ENCODE measurements around the gene FARP2. TPM values are rescaled to one million over a fixed set of nuclear protein-coding genes. Genes with fewer than 3 reads are reported as not detected.
"Not testable (repeated sequence)": the region's sequence is repeated elsewhere in the genome, so short reads cannot be mapped to it uniquely, and the experiment has no call there.

FARP2 gene
- total RNA-seq, 1 experiment from 2014 or later: 29.9 TPM

GRCh38 chr2:241445426-241445825, 89.3 kb downstream of the FARP2 start:
- no peaks in the 10 kb centered on the region for H3K9me3 ChIP-seq (ENCODE audit: low read length)
- H3K9me2 ChIP-seq (replicated peaks; ENCODE audit: low read length): no peaks in the 10 kb centered on the region
- no peak overlapping the region for H3K4me3 ChIP-seq (ENCODE audit: low read length)
- H4K20me1 ChIP-seq (ENCODE audit: low read length): peaks cover 4% of the 10 kb centered on the region; the same call in 1 of the 2 replicates
- BruUV-seq (replicated peaks): no TSS peak
- DNase-seq: no peak
- H2AFZ ChIP-seq (ENCODE audit: low read length): no peak overlapping the region
- intact Hi-C loops (cut with micrococcal nuclease): no loop called here
- no peak overlapping the region for H3K4me2 ChIP-seq (ENCODE audit: low read length)
- H3K27me3 ChIP-seq (ENCODE audit: low read length): no peaks in the 10 kb centered on the region
- no peak overlapping the region for H3K27ac ChIP-seq (ENCODE audit: low read length)
- no peak for ATAC-seq
- H3K4me1 ChIP-seq (ENCODE audit: insufficient read depth, low read length): no peaks in the 10 kb centered on the region; the same call in 1 of the 2 replicates
- ChIA-PET CTCF (no interaction called here), POLR2A (ENCODE audit: unreplicated experiment) (no interaction called here)
- H3K79me2 ChIP-seq (ENCODE audit: low read length): no peaks in the 10 kb centered on the region
- H3K9ac ChIP-seq (ENCODE audit: low read length): no peak overlapping the region
- peaks cover 5% of the 10 kb centered on the region; the same call in 1 of the 2 replicates for H3K36me3 ChIP-seq (ENCODE audit: low read depth, low read length)
- H3F3A ChIP-seq (ENCODE audit: low read length, unreplicated experiment): no peaks in the 10 kb centered on the region
- TF ChIP-seq EZH2 (IDR thresholded peaks at IDR 0.05; ENCODE audit: low read length, unreplicated experiment) (no peak), CTCF (conservative IDR thresholded peaks at IDR 0.05; ENCODE audit: low read depth, low read length) (no peak), EZH2phosphoT487 (IDR thresholded peaks at IDR 0.05; ENCODE audit: borderline replicate concordance, low read length) (no peak)

GRCh38 chr2:241450092-241450491, 94.0 kb downstream of the FARP2 start:
- H3K4me3 ChIP-seq (ENCODE audit: low read length); DNase-seq; POLR2A ChIA-PET (ENCODE audit: unreplicated experiment); H3K36me3 ChIP-seq (ENCODE audit: low read depth, low read length); H3K27me3 ChIP-seq (ENCODE audit: low read length); H3K4me1 ChIP-seq (ENCODE audit: insufficient read depth, low read length); H2AFZ ChIP-seq (ENCODE audit: low read length); CTCF ChIA-PET; BruUV-seq (replicated peaks); H3K79me2 ChIP-seq (ENCODE audit: low read length); intact Hi-C loops (cut with micrococcal nuclease); H3K9ac ChIP-seq (ENCODE audit: low read length); H3K4me2 ChIP-seq (ENCODE audit: low read length); H4K20me1 ChIP-seq (ENCODE audit: low read length); H3F3A ChIP-seq (ENCODE audit: low read length, unreplicated experiment); H3K9me3 ChIP-seq (ENCODE audit: low read length); ATAC-seq; H3K9me2 ChIP-seq (replicated peaks; ENCODE audit: low read length); H3K27ac ChIP-seq (ENCODE audit: low read length): not testable (repeated sequence)

- no peak for DNase-seq
- no TSS peak for BruUV-seq (replicated peaks)
- no peak for TF ChIP-seq CTCF (conservative IDR thresholded peaks at IDR 0.05; ENCODE audit: low read depth, low read length)
- TF ChIP-seq EZH2 (IDR thresholded peaks at IDR 0.05; ENCODE audit: low read length, unreplicated experiment): no peak
- no peak for TF ChIP-seq EZH2phosphoT487 (IDR thresholded peaks at IDR 0.05; ENCODE audit: borderline replicate concordance, low read length)
- ATAC-seq: no peak
- Histone ChIP-seq H3K4me2 (ENCODE audit: low read length) (no peak overlapping the region), H3K4me3 (ENCODE audit: low read length) (no peak overlapping the region), H3F3A (ENCODE audit: low read length, unreplicated experiment) (no peaks in the 10 kb centered on the region), H3K79me2 (ENCODE audit: low read length) (no peaks in the 10 kb centered on the region), H3K27ac (ENCODE audit: low read length) (no peak overlapping the region), H3K4me1 (ENCODE audit: insufficient read depth, low read length) (no peaks in the 10 kb centered on the region), H3K36me3 (ENCODE audit: low read depth, low read length) (no peaks in the 10 kb centered on the region), H2AFZ (ENCODE audit: low read length) (no peak overlapping the region), H3K27me3 (ENCODE audit: low read length) (no peaks in the 10 kb centered on the region), H3K9me2 (replicated peaks; ENCODE audit: low read length) (no peaks in the 10 kb centered on the region), H4K20me1 (ENCODE audit: low read length) (no peaks in the 10 kb centered on the region), H3K9ac (ENCODE audit: low read length) (no peak overlapping the region), H3K9me3 (ENCODE audit: low read length) (no peaks in the 10 kb centered on the region)
- ChIA-PET POLR2A (ENCODE audit: unreplicated experiment) (no interaction called here), CTCF (no interaction called here)
- intact Hi-C loops (cut with micrococcal nuclease): no loop called here
Observed at GRCh38 chr2:241451840-241452506, 95.9 kb downstream of the FARP2 start.

GRCh38 chr2:241453919-241454318, 97.8 kb downstream of the FARP2 start:
- H3K79me2 ChIP-seq (ENCODE audit: low read length); DNase-seq; H3K4me1 ChIP-seq (ENCODE audit: insufficient read depth, low read length); H3K4me3 ChIP-seq (ENCODE audit: low read length); H3K9ac ChIP-seq (ENCODE audit: low read length); H3K9me2 ChIP-seq (replicated peaks; ENCODE audit: low read length); H3K27ac ChIP-seq (ENCODE audit: low read length); H3K9me3 ChIP-seq (ENCODE audit: low read length); CTCF ChIA-PET; BruUV-seq (replicated peaks); H3F3A ChIP-seq (ENCODE audit: low read length, unreplicated experiment); H3K36me3 ChIP-seq (ENCODE audit: low read depth, low read length); H2AFZ ChIP-seq (ENCODE audit: low read length); H4K20me1 ChIP-seq (ENCODE audit: low read length); H3K27me3 ChIP-seq (ENCODE audit: low read length); H3K4me2 ChIP-seq (ENCODE audit: low read length); ATAC-seq; POLR2A ChIA-PET (ENCODE audit: unreplicated experiment); intact Hi-C loops (cut with micrococcal nuclease): not testable (repeated sequence)

All from PC-3 (cell line).